ENCODE data around the gene ZNF618.

ZNF618 gene

DNA sequence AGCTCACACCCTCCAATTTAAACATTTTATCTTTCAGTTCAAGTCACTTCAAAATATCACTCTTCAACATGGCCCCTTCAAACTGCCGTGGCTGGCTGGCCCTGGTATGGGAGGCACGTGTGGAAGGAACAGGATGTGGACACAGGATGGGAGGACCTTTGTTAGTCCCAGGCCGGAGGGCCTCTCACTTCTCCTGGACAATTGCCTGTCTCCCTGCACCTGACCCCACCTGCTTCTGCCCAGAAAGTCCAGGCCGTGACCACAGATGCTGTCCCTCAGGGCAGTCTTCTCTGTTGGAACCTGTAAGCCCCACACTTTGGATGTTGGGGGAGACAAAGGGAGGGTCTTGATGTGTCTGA is 182.6 kb downstream of the ZNF618 start:
- H3K27ac ChIP-seq (ENCODE audit: low read depth, low read length), result no peak overlapping the region
- H3K36me3 ChIP-seq (ENCODE audit: control insufficient read depth, low read length), result no peaks in the 10 kb centered on the region
- H4K20me1 ChIP-seq (ENCODE audit: control insufficient read depth, insufficient read depth, low read depth, low read length), result no peaks in the 10 kb centered on the region
- H3K4me2 ChIP-seq (ENCODE audit: low read length), result no peak overlapping the region
- no peaks in the 10 kb centered on the region for H3K27me3 ChIP-seq (ENCODE audit: control insufficient read depth, low read length)
- TF ChIP-seq, protein P1, sequence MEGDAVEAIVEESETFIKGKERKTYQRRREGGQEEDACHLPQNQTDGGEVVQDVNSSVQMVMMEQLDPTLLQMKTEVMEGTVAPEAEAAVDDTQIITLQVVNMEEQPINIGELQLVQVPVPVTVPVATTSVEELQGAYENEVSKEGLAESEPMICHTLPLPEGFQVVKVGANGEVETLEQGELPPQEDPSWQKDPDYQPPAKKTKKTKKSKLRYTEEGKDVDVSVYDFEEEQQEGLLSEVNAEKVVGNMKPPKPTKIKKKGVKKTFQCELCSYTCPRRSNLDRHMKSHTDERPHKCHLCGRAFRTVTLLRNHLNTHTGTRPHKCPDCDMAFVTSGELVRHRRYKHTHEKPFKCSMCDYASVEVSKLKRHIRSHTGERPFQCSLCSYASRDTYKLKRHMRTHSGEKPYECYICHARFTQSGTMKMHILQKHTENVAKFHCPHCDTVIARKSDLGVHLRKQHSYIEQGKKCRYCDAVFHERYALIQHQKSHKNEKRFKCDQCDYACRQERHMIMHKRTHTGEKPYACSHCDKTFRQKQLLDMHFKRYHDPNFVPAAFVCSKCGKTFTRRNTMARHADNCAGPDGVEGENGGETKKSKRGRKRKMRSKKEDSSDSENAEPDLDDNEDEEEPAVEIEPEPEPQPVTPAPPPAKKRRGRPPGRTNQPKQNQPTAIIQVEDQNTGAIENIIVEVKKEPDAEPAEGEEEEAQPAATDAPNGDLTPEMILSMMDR (IDR thresholded peaks at IDR 0.05; ENCODE audit: low read depth, low read length, poor library complexity, severe bottlenecking), result no peak
- TF ChIP-seq EZH2phosphoT487 (IDR thresholded peaks at IDR 0.05; ENCODE audit: borderline replicate concordance, low read length), result no peak
- no peaks in the 10 kb centered on the region for H3F3A ChIP-seq (ENCODE audit: control insufficient read depth, insufficient read depth)
- H3K79me2 ChIP-seq (ENCODE audit: control insufficient read depth, low read length), result no peaks in the 10 kb centered on the region
- H3K4me1 ChIP-seq (ENCODE audit: control insufficient read depth, low read length), result no peaks in the 10 kb centered on the region
- H3K9me3 ChIP-seq (ENCODE audit: control insufficient read depth, insufficient read depth, low read length), result no peaks in the 10 kb centered on the region
- no peaks in the 10 kb centered on the region for H3K9me2 ChIP-seq (replicated peaks; ENCODE audit: control insufficient read depth, low read length)
- no peak overlapping the region for H3K4me3 ChIP-seq (ENCODE audit: low read length)

DNA sequence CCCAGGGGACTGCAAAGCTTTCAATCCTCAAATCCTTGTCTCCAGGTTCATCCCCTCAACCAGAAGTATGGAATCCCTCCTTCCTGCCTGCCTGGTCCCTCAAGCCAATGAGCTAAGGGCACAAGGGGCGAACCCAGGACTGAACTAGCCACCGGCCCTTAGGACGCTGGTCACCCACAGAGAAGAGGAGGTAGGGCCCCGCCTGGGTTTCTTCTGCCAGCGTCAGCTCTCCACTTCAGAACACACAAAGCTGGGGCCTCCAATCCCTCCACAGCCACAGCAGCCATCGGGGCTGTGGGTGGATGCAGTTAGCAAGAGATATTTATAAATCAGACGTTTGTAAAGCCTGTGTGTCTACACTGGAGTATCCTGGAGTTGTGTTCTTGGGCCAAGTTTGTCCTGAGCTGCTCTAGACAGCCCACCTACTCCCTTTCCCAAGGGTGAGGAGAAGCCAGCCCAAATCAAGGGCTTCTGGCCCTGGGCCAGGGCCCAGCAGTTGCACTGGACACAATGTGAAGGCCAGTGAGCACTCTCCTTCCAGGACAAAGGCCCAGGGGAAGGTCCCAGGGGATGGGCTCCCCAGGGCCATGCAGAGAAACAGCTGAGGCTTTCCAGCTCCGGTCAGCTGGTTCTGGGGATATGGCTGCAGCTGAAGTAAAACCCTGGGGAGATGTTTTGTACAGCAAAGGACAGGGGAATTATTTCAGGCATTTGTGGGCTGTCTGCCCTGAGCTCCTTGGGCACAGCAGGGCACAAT is 183.1 kb downstream of the ZNF618 start:
- Histone ChIP-seq H3K9me2 (replicated peaks; ENCODE audit: control insufficient read depth, low read length) (no peaks in the 10 kb centered on the region), H3K4me2 (ENCODE audit: low read length) (no peak overlapping the region), H3K4me3 (ENCODE audit: low read length) (no peak overlapping the region), H3K9me3 (ENCODE audit: control insufficient read depth, insufficient read depth, low read length) (no peaks in the 10 kb centered on the region), H3F3A (ENCODE audit: control insufficient read depth, insufficient read depth) (no peaks in the 10 kb centered on the region), H3K4me1 (ENCODE audit: control insufficient read depth, low read length) (no peaks in the 10 kb centered on the region), H4K20me1 (ENCODE audit: control insufficient read depth, insufficient read depth, low read depth, low read length) (no peaks in the 10 kb centered on the region), H3K79me2 (ENCODE audit: control insufficient read depth, low read length) (no peaks in the 10 kb centered on the region), H3K27me3 (ENCODE audit: control insufficient read depth, low read length) (no peaks in the 10 kb centered on the region), H3K27ac (ENCODE audit: low read depth, low read length) (no peak overlapping the region), H3K36me3 (ENCODE audit: control insufficient read depth, low read length) (no peaks in the 10 kb centered on the region)
- TF ChIP-seq, protein P1 (IDR thresholded peaks at IDR 0.05; ENCODE audit: low read depth, low read length, poor library complexity, severe bottlenecking), result no peak
- no peak for TF ChIP-seq EZH2phosphoT487 (IDR thresholded peaks at IDR 0.05; ENCODE audit: borderline replicate concordance, low read length)

DNA sequence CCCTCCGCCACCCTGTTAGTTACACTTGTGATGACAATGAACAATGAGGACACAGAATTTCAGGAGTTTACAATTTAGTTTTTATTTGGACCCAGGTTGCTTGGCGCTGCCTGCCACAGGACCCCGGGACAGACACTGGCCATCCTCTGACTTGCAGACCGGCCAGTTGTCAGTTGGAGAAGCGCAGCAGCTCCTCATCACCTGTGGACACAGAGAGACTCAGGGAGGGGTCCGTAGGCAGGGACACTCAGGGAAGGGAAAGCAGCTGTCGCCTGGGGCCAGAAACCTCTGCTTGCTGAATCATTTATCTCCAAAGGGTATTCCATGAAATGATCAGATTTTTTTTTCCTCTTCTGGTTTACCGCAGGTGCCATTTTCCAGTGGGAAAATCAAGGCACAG is 184.0 kb downstream of the ZNF618 start:
- no peak overlapping the region for H3K27ac ChIP-seq (ENCODE audit: low read depth, low read length)
- no peak for TF ChIP-seq EZH2phosphoT487 (IDR thresholded peaks at IDR 0.05; ENCODE audit: borderline replicate concordance, low read length)
- TF ChIP-seq, protein P1 (IDR thresholded peaks at IDR 0.05; ENCODE audit: low read depth, low read length, poor library complexity, severe bottlenecking), result no peak
- no peaks in the 10 kb centered on the region for H3K9me2 ChIP-seq (replicated peaks; ENCODE audit: control insufficient read depth, low read length)
- no peaks in the 10 kb centered on the region for H3K4me1 ChIP-seq (ENCODE audit: control insufficient read depth, low read length)
- H3K9me3 ChIP-seq (ENCODE audit: control insufficient read depth, insufficient read depth, low read length), result no peaks in the 10 kb centered on the region
- no peaks in the 10 kb centered on the region for H4K20me1 ChIP-seq (ENCODE audit: control insufficient read depth, insufficient read depth, low read depth, low read length)
- H3K27me3 ChIP-seq (ENCODE audit: control insufficient read depth, low read length), result no peaks in the 10 kb centered on the region
- no peaks in the 10 kb centered on the region for H3F3A ChIP-seq (ENCODE audit: control insufficient read depth, insufficient read depth)
- no peaks in the 10 kb centered on the region for H3K79me2 ChIP-seq (ENCODE audit: control insufficient read depth, low read length)
- no peak overlapping the region for H3K4me2 ChIP-seq (ENCODE audit: low read length)
- no peaks in the 10 kb centered on the region for H3K36me3 ChIP-seq (ENCODE audit: control insufficient read depth, low read length)
- no peak overlapping the region for H3K4me3 ChIP-seq (ENCODE audit: low read length)
